Activated T-cell treated with anti-CD3 and anti-CD28 coated beads, Interleukin-2, amount 50 U/mL, for 4 hours (primary cell): Measurements from ENCODE around the gene GNAT2. TPM values are rescaled to one million over a fixed set of nuclear protein-coding genes. Genes with fewer than 3 reads are reported as not detected.
"Not testable (repeated sequence)": the region's sequence is repeated elsewhere in the genome, so short reads cannot be mapped to it uniquely, and the experiment has no call there.

Source experiments
- ATAC-seq, 2 donors: fragments of 200-7000 bp; cut with Tn5 transposase; one replicate each; pipeline ENCODE4 v1.10.0; 2021
- DNase-seq: peaks from one replicate; pipeline ENCODE4 v3.0.0-alpha.2; 2020
- H3K27me3 Mint-ChIP-seq: one replicate; pipeline ENCODE4 v1.8.0; 2021; ENCODE audit warnings: low read depth, mixed read lengths
- H3K36me3 Mint-ChIP-seq: one replicate; pipeline ENCODE4 v1.8.0; 2022; ENCODE audit warnings: mixed read lengths; ENCODE audit not compliant: insufficient read depth
- H3K4me1 Mint-ChIP-seq: one replicate; pipeline ENCODE4 v1.8.0; 2021; ENCODE audit warnings: low read depth, mixed read lengths
- H3K4me3 Mint-ChIP-seq: one replicate; pipeline ENCODE4 v1.8.0; 2021; ENCODE audit warnings: mild to moderate bottlenecking, moderate library complexity, mixed read lengths
- H3K9me3 Mint-ChIP-seq: one replicate; pipeline ENCODE4 v1.8.0; 2021; ENCODE audit warnings: mixed read lengths
- total RNA-seq, 3 donors: library from RNA; stranded (reverse); gene quantifications; one replicate each; pipeline ENCODE4 v1.2.1, GENCODE V29; 2021

GNAT2 gene
- 1 to 10 TPM in 1 of 3 donors, under 1 TPM in 2; 0.19 to 1.1 (median 0.24) TPM for total RNA-seq

GRCh38 chr1:109619576-109620400, at the start of gene GNAT2, which contains the start of gene AMPD2:
GNAT2 (minus strand) TSS chr1:109619616; CDS start chr1:109612870, 6,746 bp downstream.
AMPD2 (plus strand) TSS chr1:109619837; CDS start chr1:109621176, 1,339 bp downstream.
- no peaks in the 10 kb centered on the region for H3K9me3 Mint-ChIP-seq
- peak within 1 kb of the TSS; percentile 97 for H3K4me3 Mint-ChIP-seq
- peak; percentile 39 to 47 for ATAC-seq
- H3K4me1 Mint-ChIP-seq = peaks cover 69% of the 10 kb centered on the region
- H3K36me3 Mint-ChIP-seq = peaks cover 4% of the 10 kb centered on the region
- H3K27me3 Mint-ChIP-seq = no peaks in the 10 kb centered on the region
- DNase-seq = peak; percentile 66

DNA sequence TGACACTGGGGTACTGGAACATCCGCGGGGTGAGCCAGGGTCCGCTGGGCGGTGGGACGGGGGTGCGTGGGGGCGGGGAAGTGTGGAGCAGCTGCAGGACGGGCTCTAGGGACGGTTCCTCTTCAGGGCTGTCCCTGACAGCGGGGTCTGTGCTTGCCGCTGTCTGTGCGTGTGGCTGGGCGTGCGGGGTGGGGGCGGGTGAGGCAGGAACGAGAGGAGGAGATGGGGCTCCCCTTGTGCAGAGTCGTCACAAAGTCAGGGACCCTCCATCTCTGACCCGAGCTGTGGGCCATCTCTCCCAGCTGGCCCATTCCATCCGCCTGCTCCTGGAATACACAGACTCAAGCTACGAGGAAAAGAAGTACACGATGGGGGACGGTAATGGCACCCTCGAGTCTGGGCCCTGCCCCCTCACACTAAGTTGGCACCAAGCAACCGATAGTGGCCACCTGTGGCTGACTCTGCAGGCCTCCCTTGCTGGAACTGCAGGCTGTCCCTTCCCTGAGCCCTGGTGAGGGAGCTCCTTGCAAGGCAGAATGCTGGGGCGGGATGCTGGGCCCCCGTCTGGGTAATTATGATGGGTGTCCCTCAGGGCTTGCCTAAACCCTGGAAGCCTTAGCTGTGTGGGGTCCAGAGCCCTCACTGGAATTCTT, 48.8 kb upstream of the GNAT2 start:
- no peaks in the 10 kb centered on the region for H3K36me3 Mint-ChIP-seq
- H3K4me3 Mint-ChIP-seq = peak overlapping the region; percentile 72
- peak; percentile 38 to 42 for ATAC-seq
- no peaks in the 10 kb centered on the region for H3K27me3 Mint-ChIP-seq
- DNase-seq = no peak
- H3K4me1 Mint-ChIP-seq = peaks cover 27% of the 10 kb centered on the region
- no peaks in the 10 kb centered on the region for H3K9me3 Mint-ChIP-seq

DNA sequence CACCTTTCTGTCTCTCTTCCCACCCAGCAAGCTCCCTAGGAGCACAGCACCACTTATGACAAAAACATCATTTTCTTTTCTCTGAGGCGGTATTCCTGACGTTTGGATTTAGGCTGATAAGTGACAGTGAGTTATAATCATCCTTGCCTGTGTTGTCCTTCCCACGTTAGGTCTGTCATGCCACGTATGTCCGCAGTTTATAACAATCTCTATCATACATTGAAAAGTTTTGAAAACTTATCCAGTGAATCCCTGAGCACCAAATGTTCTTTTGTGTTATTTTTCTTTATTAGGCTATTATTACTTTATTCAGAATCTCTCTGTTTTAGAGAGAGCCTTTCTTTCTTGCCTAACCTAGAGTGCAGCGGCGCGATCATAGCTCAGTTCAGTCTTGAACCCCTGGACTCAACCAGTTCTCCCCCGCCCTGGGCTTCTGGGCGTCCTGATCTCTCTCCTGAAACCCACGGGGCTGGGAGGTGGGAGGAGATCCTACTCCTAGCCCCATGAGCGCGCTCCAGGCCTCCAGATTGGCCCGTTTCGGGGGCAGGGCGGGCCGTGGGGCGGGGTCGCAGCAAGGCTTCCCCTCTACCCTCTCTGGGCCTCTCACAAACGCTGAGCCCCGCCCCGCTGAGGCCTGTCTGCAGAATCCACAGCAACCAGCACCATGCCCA, 48.2 kb upstream of the GNAT2 start, which contains the start of gene GSTM2:
TSS of gene GSTM2 (plus strand) at position 606 of the 671 bp plus-strand sequence. CDS start at position 665, 59 bp downstream.
- peak; percentile 100 for ATAC-seq
- H3K4me3 Mint-ChIP-seq = peak within 1 kb of the TSS; percentile 72

GRCh38 chr1:109664671-109665070, 45.3 kb upstream of the GNAT2 start:
- ATAC-seq (no peak), DNase-seq (no peak)
- Mint-ChIP-seq H3K36me3 (no peaks in the 10 kb centered on the region), H3K4me1 (peaks cover 21% of the 10 kb centered on the region), H3K27me3 (no peaks in the 10 kb centered on the region), H3K4me3 (no peak overlapping the region), H3K9me3 (no peaks in the 10 kb centered on the region)

More for the DNA sequence above, 48.2 kb upstream of the GNAT2 start, which contains the start of gene GSTM2:
- no peaks in the 10 kb centered on the region for H3K9me3 Mint-ChIP-seq
- H3K27me3 Mint-ChIP-seq = no peaks in the 10 kb centered on the region
- DNase-seq = peak; percentile 75
- peaks cover 27% of the 10 kb centered on the region for H3K4me1 Mint-ChIP-seq
- H3K36me3 Mint-ChIP-seq = no peaks in the 10 kb centered on the region

DNA sequence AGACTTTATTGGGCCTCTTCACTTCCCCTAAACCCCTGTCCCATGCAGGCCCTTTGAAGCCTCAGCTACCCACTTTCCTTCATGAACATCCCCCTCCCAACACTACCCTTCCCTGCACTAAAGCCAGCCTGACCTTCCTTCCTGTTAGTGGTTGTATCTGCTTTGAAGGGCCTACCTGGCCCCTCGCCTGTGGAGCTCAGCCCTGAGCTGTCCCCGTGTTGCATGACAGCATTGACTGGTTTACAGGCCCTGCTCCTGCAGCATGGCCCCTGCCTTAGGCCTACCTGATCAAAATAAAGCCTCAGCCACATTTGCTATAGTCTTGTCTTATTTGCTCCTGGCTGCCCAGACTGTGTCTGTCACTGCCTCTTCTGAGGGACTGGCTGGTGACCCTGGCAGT, 42.0 kb upstream of the GNAT2 start:
- Mint-ChIP-seq H3K27me3 (no peaks in the 10 kb centered on the region), H3K36me3 (peaks cover 5% of the 10 kb centered on the region), H3K4me1 (peaks cover 3% of the 10 kb centered on the region), H3K9me3 (no peaks in the 10 kb centered on the region), H3K4me3 (no peak overlapping the region)
- no peak for ATAC-seq
- DNase-seq = no peak

- H3K27me3 Mint-ChIP-seq, H3K9me3 Mint-ChIP-seq, DNase-seq, ATAC-seq, H3K36me3 Mint-ChIP-seq, H3K4me3 Mint-ChIP-seq, H3K4me1 Mint-ChIP-seq: not testable (repeated sequence)
Observed at GRCh38 chr1:109660691-109661026, 41.2 kb upstream of the GNAT2 start.

- no peak for ATAC-seq
- Mint-ChIP-seq H3K27me3 (no peaks in the 10 kb centered on the region), H3K4me1 (peaks cover 12% of the 10 kb centered on the region), H3K9me3 (no peaks in the 10 kb centered on the region), H3K36me3 (peaks cover 5% of the 10 kb centered on the region), H3K4me3 (no peak overlapping the region)
- no peak for DNase-seq
Observed at GRCh38 chr1:109659997-109660690, 40.7 kb upstream of the GNAT2 start.

DNA sequence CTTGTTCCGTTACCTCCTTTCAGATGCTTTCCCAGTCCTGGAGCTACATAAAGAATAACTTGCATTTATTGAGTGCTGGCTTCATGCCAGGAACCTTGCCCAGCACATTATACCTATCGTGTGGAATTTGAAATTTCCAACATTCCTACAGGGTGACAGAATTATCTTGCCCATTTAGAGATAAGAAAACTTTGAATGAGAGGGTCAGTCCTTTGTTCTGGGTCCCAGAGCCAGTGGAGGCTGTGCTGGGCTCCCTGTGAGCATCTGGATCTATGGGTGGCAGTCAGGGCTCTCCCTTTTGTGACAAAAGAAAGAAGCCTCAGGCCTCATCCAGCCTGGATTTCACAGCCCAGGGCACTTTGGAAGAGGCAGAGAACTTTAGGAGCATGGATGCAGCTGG, 39.7 kb upstream of the GNAT2 start:
- peaks cover 16% of the 10 kb centered on the region for H3K4me1 Mint-ChIP-seq
- no peaks in the 10 kb centered on the region for H3K9me3 Mint-ChIP-seq
- DNase-seq = no peak
- H3K4me3 Mint-ChIP-seq = no peak overlapping the region
- ATAC-seq = no peak
- peaks cover 2% of the 10 kb centered on the region for H3K27me3 Mint-ChIP-seq
- H3K36me3 Mint-ChIP-seq = peaks cover 5% of the 10 kb centered on the region

DNA sequence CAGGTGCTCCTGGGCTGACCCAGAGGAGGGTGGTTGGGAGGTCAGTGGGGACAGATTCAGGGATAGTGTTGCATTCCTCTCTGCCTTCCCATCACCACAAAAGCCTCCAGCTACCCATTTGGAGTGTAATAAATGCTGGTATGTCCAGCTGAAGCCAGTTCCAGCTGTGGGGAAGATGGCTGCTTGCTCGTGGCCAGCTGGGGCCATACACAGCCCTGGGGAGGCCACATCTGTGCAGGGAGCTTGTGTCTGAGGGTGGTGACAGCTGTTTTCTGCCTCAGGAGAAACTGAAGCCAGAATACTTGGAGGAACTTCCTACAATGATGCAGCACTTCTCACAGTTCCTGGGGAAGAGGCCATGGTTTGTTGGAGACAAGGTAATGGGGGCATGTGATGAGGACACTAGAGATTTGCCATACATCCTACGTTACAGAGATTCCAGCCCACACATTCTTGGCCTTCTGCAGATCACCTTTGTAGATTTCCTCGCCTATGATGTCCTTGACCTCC, 39.2 kb upstream of the GNAT2 start:
- no peak for ATAC-seq
- H3K27me3 Mint-ChIP-seq = peaks cover 2% of the 10 kb centered on the region
- no peaks in the 10 kb centered on the region for H3K9me3 Mint-ChIP-seq
- H3K36me3 Mint-ChIP-seq = peaks cover 5% of the 10 kb centered on the region
- no peak overlapping the region for H3K4me3 Mint-ChIP-seq
- no peak for DNase-seq
- peaks cover 16% of the 10 kb centered on the region for H3K4me1 Mint-ChIP-seq

DNA sequence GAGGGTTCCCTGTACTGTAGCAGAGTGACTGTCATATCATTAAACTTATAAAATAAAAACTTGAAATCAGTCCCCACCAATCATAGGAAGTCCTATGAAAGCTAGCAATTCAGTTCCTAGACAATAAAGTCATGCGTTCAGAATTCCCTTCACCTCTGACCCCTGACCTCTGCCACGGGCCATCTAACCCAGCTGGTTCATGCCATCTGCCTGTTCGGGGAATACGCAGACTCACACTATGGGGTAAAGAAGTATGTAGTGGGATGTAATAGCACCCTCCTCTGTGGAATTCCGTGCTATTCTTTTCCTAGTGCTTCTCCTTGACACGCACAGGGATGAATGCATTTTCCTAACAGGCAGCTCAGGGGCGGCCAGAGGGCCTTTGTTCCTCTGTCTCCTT, 38.6 kb upstream of the GNAT2 start:
- DNase-seq (no peak), ATAC-seq (no peak)
- Mint-ChIP-seq H3K4me1 (peaks cover 16% of the 10 kb centered on the region), H3K36me3 (peaks cover 5% of the 10 kb centered on the region), H3K9me3 (no peaks in the 10 kb centered on the region), H3K27me3 (peaks cover 5% of the 10 kb centered on the region), H3K4me3 (no peak overlapping the region)

GRCh38 chr1:109657395-109657794, 38.0 kb upstream of the GNAT2 start:
- no peak for ATAC-seq
- peaks cover 5% of the 10 kb centered on the region for H3K36me3 Mint-ChIP-seq
- H3K4me1 Mint-ChIP-seq = peaks cover 16% of the 10 kb centered on the region
- no peak for DNase-seq
- H3K27me3 Mint-ChIP-seq = peaks cover 6% of the 10 kb centered on the region
- H3K9me3 Mint-ChIP-seq = no peaks in the 10 kb centered on the region
- peak overlapping the region; percentile 88 for H3K4me3 Mint-ChIP-seq

DNA sequence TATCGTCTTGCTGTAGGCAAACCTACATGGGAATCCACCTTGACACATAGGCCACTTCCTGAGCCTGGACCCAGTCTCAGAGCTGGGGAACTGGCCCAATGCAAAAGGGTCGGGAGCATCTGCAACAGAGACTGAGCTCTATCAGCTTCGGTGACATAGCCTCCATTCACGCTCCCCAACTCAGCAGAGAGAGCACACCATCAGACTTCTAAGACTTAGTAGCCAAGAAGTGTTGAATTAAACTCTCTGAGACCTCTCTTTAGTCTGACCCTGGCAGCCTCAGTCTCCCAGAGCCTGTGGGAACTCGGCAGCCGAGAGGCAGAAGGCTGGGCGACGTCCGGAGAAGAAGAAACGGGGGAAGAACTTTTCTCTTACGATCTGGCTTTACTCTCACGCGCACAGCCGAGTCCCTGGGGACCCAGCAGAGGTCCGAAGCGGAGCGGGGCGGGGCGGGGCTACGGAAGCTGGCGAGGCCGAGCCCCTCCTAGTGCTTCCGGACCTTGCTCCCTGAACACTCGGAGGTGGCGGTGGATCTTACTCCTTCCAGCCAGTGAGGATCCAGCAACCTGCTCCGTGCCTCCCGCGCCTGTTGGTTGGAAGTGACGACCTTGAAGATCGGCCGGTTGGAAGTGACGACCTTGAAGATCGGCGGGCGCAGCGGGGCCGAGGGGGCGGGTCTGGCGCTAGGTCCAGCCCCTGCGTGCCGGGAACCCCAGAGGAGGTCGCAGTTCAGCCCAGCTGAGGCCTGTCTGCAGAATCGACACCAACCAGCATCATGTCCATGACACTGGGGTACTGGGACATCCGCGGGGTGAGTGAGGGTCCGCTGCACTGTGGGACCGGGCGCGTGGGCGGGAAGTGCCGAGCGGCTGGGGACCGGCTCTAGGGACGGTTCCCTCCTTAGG, 36.5 kb upstream of the GNAT2 start, which contains the start of gene GSTM4:
TSS of gene GSTM4 (plus strand) at position 485 of the 905 bp plus-strand sequence. CDS start at position 776, 291 bp downstream.
- ATAC-seq (peak; percentile 94 to 95), DNase-seq (peak; percentile 43)
- Mint-ChIP-seq H3K4me3 (peak within 1 kb of the TSS; percentile 88), H3K4me1 (peaks cover 16% of the 10 kb centered on the region), H3K27me3 (peaks cover 10% of the 10 kb centered on the region), H3K9me3 (no peaks in the 10 kb centered on the region), H3K36me3 (peaks cover 5% of the 10 kb centered on the region)

GRCh38 chr1:109654519-109654918, 35.1 kb upstream of the GNAT2 start:
- ATAC-seq (no peak), DNase-seq (no peak)
- H3K4me1 Mint-ChIP-seq = peaks cover 16% of the 10 kb centered on the region
- H3K9me3 Mint-ChIP-seq = no peaks in the 10 kb centered on the region
- H3K4me3 Mint-ChIP-seq = no peak overlapping the region
- H3K36me3 Mint-ChIP-seq = peaks cover 5% of the 10 kb centered on the region
- H3K27me3 Mint-ChIP-seq = peaks cover 13% of the 10 kb centered on the region
